ENCODE data around the gene RPUSD4.
"Not testable (repeated sequence)": the region's sequence is repeated elsewhere in the genome, so short reads cannot be mapped to it uniquely, and the experiment has no call there.

The RPUSD4 gene

GRCh38 chr11:126211236-126212088 is at the start of gene RPUSD4, which contains the start of gene FAM118B:
RPUSD4 (minus strand) TSS chr11:126211650; CDS start chr11:126211638, 12 bp downstream.
FAM118B (plus strand) TSS chr11:126211782; CDS start chr11:126235002, 23,220 bp downstream.
- DNase-seq (ENCODE audit: low spot score): peak; percentile 100

- peak; percentile 70 for DNase-seq (ENCODE audit: low spot score)
Observed at GRCh38 chr11:126257764-126258163, 46.3 kb upstream of the RPUSD4 start.

GRCh38 chr11:126257144-126257543 is 45.7 kb upstream of the RPUSD4 start:
- DNase-seq (ENCODE audit: low spot score): no peak

- DNase-seq (ENCODE audit: low spot score): no peak
Observed at GRCh38 chr11:126256216-126256615, 44.8 kb upstream of the RPUSD4 start.

- DNase-seq (ENCODE audit: low spot score): not testable (repeated sequence)
Observed at GRCh38 chr11:126255507-126255906, 44.1 kb upstream of the RPUSD4 start.

- no peak for DNase-seq (ENCODE audit: low spot score)
Observed at GRCh38 chr11:126254819-126255218, 43.4 kb upstream of the RPUSD4 start.

- no peak for DNase-seq (ENCODE audit: low spot score)
Observed at GRCh38 chr11:126253265-126253664, 41.8 kb upstream of the RPUSD4 start.

GRCh38 chr11:126246636-126247035 is 35.2 kb upstream of the RPUSD4 start:
- peak; percentile 40 for DNase-seq (ENCODE audit: low spot score)

GRCh38 chr11:126233391-126233790 is 21.9 kb upstream of the RPUSD4 start:
- no peak for DNase-seq (ENCODE audit: low spot score)

- no peak for DNase-seq (ENCODE audit: low spot score)
Observed at GRCh38 chr11:126232683-126233082, 21.2 kb upstream of the RPUSD4 start.

- no peak for DNase-seq (ENCODE audit: low spot score)
Observed at GRCh38 chr11:126231725-126232459, 20.4 kb upstream of the RPUSD4 start.

- no peak for DNase-seq (ENCODE audit: low spot score)
Observed at GRCh38 chr11:126229858-126230540, 18.5 kb upstream of the RPUSD4 start.

GRCh38 chr11:126226334-126227084 is 15.1 kb upstream of the RPUSD4 start:
- DNase-seq (ENCODE audit: low spot score): no peak

GRCh38 chr11:126225295-126225665 is 13.8 kb upstream of the RPUSD4 start:
- peak; percentile 32 for DNase-seq (ENCODE audit: low spot score)

- no peak for DNase-seq (ENCODE audit: low spot score)
Observed at GRCh38 chr11:126224647-126225294, 13.3 kb upstream of the RPUSD4 start.

- no peak for DNase-seq (ENCODE audit: low spot score)
Observed at GRCh38 chr11:126219547-126219946, 8.1 kb upstream of the RPUSD4 start.

- no peak for DNase-seq (ENCODE audit: low spot score)
Observed at GRCh38 chr11:126217491-126217890, 6.0 kb upstream of the RPUSD4 start.

- DNase-seq (ENCODE audit: low spot score): no peak
Observed at GRCh38 chr11:126216526-126217305, 5.3 kb upstream of the RPUSD4 start.

- no peak for DNase-seq (ENCODE audit: low spot score)
Observed at GRCh38 chr11:126214841-126215240, 3.4 kb upstream of the RPUSD4 start.

GRCh38 chr11:126214441-126214840 is 3.0 kb upstream of the RPUSD4 start:
- DNase-seq (ENCODE audit: low spot score): no peak
